PC-3 (cell line): ENCODE results near the gene CMTM8. TPM values are rescaled to one million over a fixed set of nuclear protein-coding genes. Genes with fewer than 3 reads are reported as not detected.

Experiments
- ATAC-seq: fragments of 200-7000 bp; cut with Tn5 transposase; 2 replicates; pipeline ENCODE4 v1.9.1; 2020; ENCODE audit warnings: mild to moderate bottlenecking, moderate library complexity
- BruUV-seq: library from RNA; stranded (reverse); fragments of 400-500 nt; replicated peaks from 2 replicates; lab custom pipeline; 2021; lab: Mats Ljungman, UMichigan
- CTCF ChIA-PET: fragments of 300-600 bp; sonication (Branson Sonifier 250); formaldehyde crosslinking; loops from one replicate; lab custom pipeline; 2022; ENCODE audit warnings: antibody characterized with exemption; lab: Charles Lee
- POLR2A ChIA-PET: fragments of 300-600 bp; sonication (Branson Sonifier 250); formaldehyde crosslinking; loops from one replicate; lab custom pipeline; 2022; ENCODE audit warnings: antibody characterized with exemption; ENCODE audit not compliant: unreplicated experiment; lab: Charles Lee
- DNase-seq: peaks from one replicate; pipeline ENCODE4 v3.0.0-alpha.2; 2015
- H2AFZ ChIP-seq: fragments of 300-600 bp; sonication (generic); 2 replicates; pipeline ENCODE4 v1.6.0; 2016; ENCODE audit warnings: antibody characterized with exemption, low read length
- H3F3A ChIP-seq: fragments of 300-600 bp; sonication (generic); one replicate; pipeline ENCODE4 v1.6.0; 2017; ENCODE audit warnings: antibody characterized with exemption, low read length, control low read depth, mild to moderate bottlenecking; ENCODE audit not compliant: unreplicated experiment
- H3K27ac ChIP-seq: fragments of 300-600 bp; sonication (generic); 2 replicates; pipeline ENCODE4 v1.5.1; 2016; ENCODE audit warnings: mild to moderate bottlenecking, low read length
- H3K27me3 ChIP-seq: fragments of 300-600 bp; sonication (generic); 2 replicates; pipeline ENCODE4 v1.6.1; 2016; ENCODE audit warnings: low read length, mixed read lengths
- H3K36me3 ChIP-seq: fragments of 300-600 bp; sonication (generic); 2 replicates; pipeline ENCODE4 v1.6.1; 2016; ENCODE audit warnings: low read depth, mixed run types, low read length, mixed read lengths
- H3K4me1 ChIP-seq: fragments of 300-600 bp; sonication (generic); 2 replicates; pipeline ENCODE4 v1.5.1; 2016; ENCODE audit warnings: low read length; ENCODE audit not compliant: insufficient read depth
- H3K4me2 ChIP-seq: fragments of 300-600 bp; sonication (generic); 2 replicates; pipeline ENCODE4 v1.6.0; 2016; ENCODE audit warnings: low read length
- H3K4me3 ChIP-seq: fragments of 300-600 bp; sonication (generic); 2 replicates; pipeline ENCODE4 v1.5.1; 2016; ENCODE audit warnings: mild to moderate bottlenecking, low read length, mixed read lengths
- H3K79me2 ChIP-seq: fragments of 300-600 bp; sonication (generic); 2 replicates; pipeline ENCODE4 v1.6.1; 2017; ENCODE audit warnings: low read length, mixed read lengths
- H3K9ac ChIP-seq: fragments of 300-600 bp; sonication (generic); 2 replicates; pipeline ENCODE4 v1.6.0; 2016; ENCODE audit warnings: mild to moderate bottlenecking, low read length
- H3K9me2 ChIP-seq: fragments of 300-600 bp; sonication (generic); replicated peaks from 2 replicates; pipeline ENCODE4 v1.6.1; 2016; ENCODE audit warnings: mixed run types, low read length, mixed read lengths
- H3K9me3 ChIP-seq: fragments of 300-600 bp; sonication (generic); 2 replicates; pipeline ENCODE4 v1.6.1; 2016; ENCODE audit warnings: low read length, mixed read lengths
- H4K20me1 ChIP-seq: fragments of 300-600 bp; sonication (generic); 2 replicates; pipeline ENCODE4 v1.6.1; 2016; ENCODE audit warnings: low read length, mixed read lengths
- EZH2 ChIP-seq: fragments of 300-600 bp; sonication (generic); IDR thresholded peaks from one replicate; pipeline ENCODE4 v1.6.1; 2017; ENCODE audit warnings: antibody characterized with exemption, mild to moderate bottlenecking, low read length; ENCODE audit not compliant: unreplicated experiment
- EZH2phosphoT487 ChIP-seq: fragments of 300-600 bp; sonication (generic); IDR thresholded peaks from 2 replicates; pipeline ENCODE4 v1.6.1; 2018; ENCODE audit warnings: mild to moderate bottlenecking, antibody characterized with exemption, low read length, borderline replicate concordance
- intact Hi-C: fragments of 100-400 bp; cut with micrococcal nuclease; formaldehyde crosslinking; loops from 2 replicates; pipeline ENCODE4 v1.9.0; 2023
- total RNA-seq: library from RNA; depleted of rRNA; stranded (reverse); fragments of >200 nt; gene quantifications from 2 replicates; pipeline ENCODE4 v1.2.3, GENCODE V29; 2014
- TF ChIP-seq, protein P1 (sequence below): fragments of 300-600 bp; sonication (generic); conservative IDR thresholded peaks from 2 replicates; pipeline ENCODE4 v1.5.1; 2017; ENCODE audit warnings: antibody characterized with exemption, low read depth, mild to moderate bottlenecking, low read length

CMTM8 gene
- total RNA-seq, 1 experiment from 2014 or later = 5.2 TPM

- TF ChIP-seq, protein P1, sequence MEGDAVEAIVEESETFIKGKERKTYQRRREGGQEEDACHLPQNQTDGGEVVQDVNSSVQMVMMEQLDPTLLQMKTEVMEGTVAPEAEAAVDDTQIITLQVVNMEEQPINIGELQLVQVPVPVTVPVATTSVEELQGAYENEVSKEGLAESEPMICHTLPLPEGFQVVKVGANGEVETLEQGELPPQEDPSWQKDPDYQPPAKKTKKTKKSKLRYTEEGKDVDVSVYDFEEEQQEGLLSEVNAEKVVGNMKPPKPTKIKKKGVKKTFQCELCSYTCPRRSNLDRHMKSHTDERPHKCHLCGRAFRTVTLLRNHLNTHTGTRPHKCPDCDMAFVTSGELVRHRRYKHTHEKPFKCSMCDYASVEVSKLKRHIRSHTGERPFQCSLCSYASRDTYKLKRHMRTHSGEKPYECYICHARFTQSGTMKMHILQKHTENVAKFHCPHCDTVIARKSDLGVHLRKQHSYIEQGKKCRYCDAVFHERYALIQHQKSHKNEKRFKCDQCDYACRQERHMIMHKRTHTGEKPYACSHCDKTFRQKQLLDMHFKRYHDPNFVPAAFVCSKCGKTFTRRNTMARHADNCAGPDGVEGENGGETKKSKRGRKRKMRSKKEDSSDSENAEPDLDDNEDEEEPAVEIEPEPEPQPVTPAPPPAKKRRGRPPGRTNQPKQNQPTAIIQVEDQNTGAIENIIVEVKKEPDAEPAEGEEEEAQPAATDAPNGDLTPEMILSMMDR = no peak
- TF ChIP-seq EZH2phosphoT487 (no peak), EZH2 (no peak)
- Histone ChIP-seq H3K9me3 (no peaks in the 10 kb centered on the region), H3K9me2 (0 out of 2 replicates have a peak, but pooled peaks cover 3% of the 10 kb centered on the region), H2AFZ (no peak overlapping the region), H4K20me1 (no peaks in the 10 kb centered on the region), H3K27ac (no peak overlapping the region), H3K4me2 (no peak overlapping the region), H3K79me2 (no peaks in the 10 kb centered on the region), H3K9ac (no peak overlapping the region), H3K4me1 (no peaks in the 10 kb centered on the region), H3K36me3 (no peaks in the 10 kb centered on the region), H3K27me3 (no peaks in the 10 kb centered on the region), H3K4me3 (no peak overlapping the region), H3F3A (no peaks in the 10 kb centered on the region)
- no peak for ATAC-seq
- BruUV-seq = no TSS peak
- intact Hi-C loops = no loop called here
- POLR2A ChIA-PET = no interaction called here
- CTCF ChIA-PET = interaction anchor here (1.0 kb wide), 1 partner anchor 23 kb away, joined by 5 read pairs; no protein-coding TSS in a partner anchor
- DNase-seq = no peak
Observed at GRCh38 chr3:32216172-32216783, 22.2 kb upstream of the CMTM8 start.

GRCh38 chr3:32217339-32217738 is 21.1 kb upstream of the CMTM8 start:
- no peak for DNase-seq
- ChIA-PET CTCF (no interaction called here), POLR2A (no interaction called here)
- Histone ChIP-seq H3K4me3 (no peak overlapping the region), H3K4me2 (no peak overlapping the region), H3K4me1 (no peaks in the 10 kb centered on the region), H3K9me2 (0 out of 2 replicates have a peak, but pooled peaks cover 4% of the 10 kb centered on the region), H3F3A (no peaks in the 10 kb centered on the region), H3K79me2 (no peaks in the 10 kb centered on the region), H3K9me3 (no peaks in the 10 kb centered on the region), H3K27me3 (no peaks in the 10 kb centered on the region), H3K9ac (no peak overlapping the region), H3K36me3 (no peaks in the 10 kb centered on the region), H2AFZ (no peak overlapping the region), H3K27ac (no peak overlapping the region), H4K20me1 (no peaks in the 10 kb centered on the region)
- TF ChIP-seq, protein P1 = no peak
- no peak for TF ChIP-seq EZH2
- TF ChIP-seq EZH2phosphoT487 = no peak
- intact Hi-C loops = no loop called here
- no TSS peak for BruUV-seq
- ATAC-seq = no peak

GRCh38 chr3:32219537-32219936 is 18.9 kb upstream of the CMTM8 start:
- H3K9ac ChIP-seq = no peak overlapping the region
- CTCF ChIA-PET = no interaction called here
- 0 out of 2 replicates have a peak, but pooled peaks cover 4% of the 10 kb centered on the region for H3K9me2 ChIP-seq
- POLR2A ChIA-PET = interaction anchor here (0.6 to 0.7 kb wide), 2 partner anchors 513 to 1288 kb away, joined by 3 to 5 read pairs; no protein-coding TSS in a partner anchor
- TF ChIP-seq EZH2phosphoT487 (no peak), EZH2 (no peak)
- TF ChIP-seq, protein P1 = no peak
- no peaks in the 10 kb centered on the region for H3K4me1 ChIP-seq
- no peak for DNase-seq
- no peaks in the 10 kb centered on the region for H3K79me2 ChIP-seq
- no peaks in the 10 kb centered on the region for H4K20me1 ChIP-seq
- no peak overlapping the region for H3K4me2 ChIP-seq
- H2AFZ ChIP-seq = no peak overlapping the region
- ATAC-seq = no peak
- BruUV-seq = no TSS peak
- no peak overlapping the region for H3K4me3 ChIP-seq
- intact Hi-C loops = no loop called here
- H3K36me3 ChIP-seq = no peaks in the 10 kb centered on the region
- no peaks in the 10 kb centered on the region for H3K27me3 ChIP-seq
- H3F3A ChIP-seq = no peaks in the 10 kb centered on the region
- no peak overlapping the region for H3K27ac ChIP-seq
- H3K9me3 ChIP-seq = no peaks in the 10 kb centered on the region
